ENCODE results near the gene ATP6V0A1. TPM values are rescaled to one million over a fixed set of nuclear protein-coding genes. Genes with fewer than 3 reads are reported as not detected.
A peak's percentile ranks its signal among the peaks of the same experiment; 100 is the strongest.

Gene ATP6V0A1
- total RNA-seq = 330 TPM

DNA sequence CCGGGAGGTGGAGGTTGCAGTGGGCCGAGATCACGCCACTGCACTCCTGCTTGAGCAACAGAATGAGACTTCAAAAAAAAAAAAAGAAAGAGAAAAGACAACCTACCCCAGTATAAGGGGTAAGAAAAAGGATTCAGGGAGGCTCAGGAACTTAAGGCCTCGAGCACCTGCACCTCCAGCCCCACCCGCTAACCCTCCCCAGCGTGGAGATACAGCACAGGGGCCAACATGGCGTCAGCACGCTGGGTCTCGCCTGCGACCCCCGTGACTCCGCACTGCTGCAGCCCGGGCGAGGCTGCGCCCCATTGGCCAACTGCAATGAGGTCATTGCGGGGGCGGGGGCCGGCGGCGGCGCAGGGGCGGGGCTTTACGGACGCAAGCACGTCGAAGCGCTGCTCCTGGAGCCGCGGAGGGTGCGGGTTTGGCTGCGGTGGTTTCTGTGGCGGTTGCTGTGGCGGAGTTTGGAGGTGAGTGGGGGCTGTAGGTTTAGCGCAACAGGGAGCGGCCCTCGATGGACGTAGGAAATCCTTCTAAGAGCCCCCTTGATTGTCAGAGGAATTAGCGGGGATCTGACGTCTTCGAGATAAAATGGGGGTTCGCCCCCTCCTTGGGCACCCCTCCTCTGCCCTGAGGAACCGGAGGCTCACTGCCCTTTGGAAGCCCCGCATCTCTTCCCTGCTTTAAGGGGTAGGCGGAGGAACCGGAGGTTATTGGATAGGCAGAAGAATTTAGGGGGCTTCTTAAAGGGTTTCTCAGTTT is at the start of gene ATP6V0A1:
TSS of gene ATP6V0A1 (plus strand) at position 382 of the 759 bp plus-strand sequence. CDS start 2,017 bp downstream, outside the sequence.

DNA sequence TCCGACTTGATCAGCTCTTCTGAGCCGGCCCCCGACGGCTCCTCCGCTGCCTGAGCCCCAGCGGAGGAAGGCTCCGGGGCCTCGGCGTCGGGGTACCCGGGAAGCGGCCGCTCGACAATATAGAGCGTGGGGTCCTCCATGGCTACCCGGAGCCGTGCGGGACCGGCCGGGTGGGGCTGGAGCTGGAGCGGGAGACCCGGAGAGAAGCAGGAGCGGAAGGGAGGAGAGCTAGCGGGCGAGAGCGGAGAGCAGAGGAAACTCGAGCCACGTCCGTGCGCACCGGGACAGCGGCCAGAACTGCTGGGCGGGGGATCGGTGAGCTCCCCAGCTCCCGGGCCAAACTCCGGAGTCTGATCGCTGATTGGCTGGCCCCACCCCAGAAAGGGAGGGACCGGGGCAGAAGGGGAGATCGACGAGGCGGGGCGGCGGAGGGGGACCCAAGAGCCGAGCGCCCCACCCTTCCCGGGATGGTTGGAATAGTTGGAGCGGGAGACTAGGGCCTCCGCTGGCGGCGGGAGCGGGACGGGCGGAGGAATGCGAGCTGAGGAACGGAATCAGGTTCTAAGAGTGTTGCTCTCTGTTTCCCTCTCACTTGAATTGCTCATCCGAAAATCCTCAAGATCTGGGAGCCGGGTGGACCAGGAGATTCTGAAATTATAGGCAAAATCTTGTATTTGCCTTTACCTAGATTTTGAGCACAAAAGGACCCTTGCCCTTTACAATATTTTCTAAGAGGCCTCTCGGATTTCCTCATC is 35.5 kb upstream of the ATP6V0A1 start, which contains the start of gene CAVIN1:
TSS of gene CAVIN1 (minus strand) at position 299 of the 755 bp plus-strand sequence. CDS start at position 140, 159 bp downstream.

DNA sequence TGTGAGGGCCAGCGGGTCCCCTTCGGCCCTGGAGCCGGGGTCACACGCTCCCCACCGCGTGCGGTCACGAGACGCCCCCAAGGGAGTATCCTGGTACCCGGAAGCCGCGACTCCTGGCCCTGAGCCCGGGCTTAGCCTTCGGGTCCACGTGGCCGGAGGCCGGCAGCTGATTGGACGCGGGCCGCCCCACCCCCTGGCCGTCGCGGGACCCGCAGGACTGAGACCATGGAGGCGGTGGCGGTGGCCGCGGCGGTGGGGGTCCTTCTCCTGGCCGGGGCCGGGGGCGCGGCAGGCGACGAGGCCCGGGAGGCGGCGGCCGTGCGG is 77.3 kb downstream of the ATP6V0A1 start, which contains the start of gene NAGLU:
TSS of gene NAGLU (plus strand) at position 194 of the 324 bp plus-strand sequence. CDS start at position 226, 32 bp downstream.

DNA sequence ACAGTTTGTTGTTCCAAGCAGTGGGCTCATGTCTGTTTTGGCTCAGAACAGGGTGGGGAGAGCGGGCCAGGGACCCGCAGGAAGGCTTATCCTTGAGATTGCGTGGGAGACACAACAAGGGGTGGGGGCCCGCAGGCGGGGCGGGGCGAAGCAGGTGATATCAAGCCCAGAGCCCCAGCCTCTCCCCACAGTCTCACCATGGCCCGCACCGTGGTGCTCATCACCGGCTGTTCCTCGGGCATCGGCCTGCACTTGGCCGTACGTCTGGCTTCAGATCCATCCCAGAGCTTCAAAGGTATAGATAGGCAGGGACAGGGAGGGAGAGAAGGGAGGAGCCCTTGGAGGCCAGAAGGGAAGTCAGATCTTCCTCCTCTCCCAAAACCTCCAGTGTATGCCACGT is 94.1 kb downstream of the ATP6V0A1 start, which contains the start of gene HSD17B1:
TSS of gene HSD17B1 (plus strand) at position 188 of the 400 bp plus-strand sequence. CDS start at position 199, 11 bp downstream.

DNA sequence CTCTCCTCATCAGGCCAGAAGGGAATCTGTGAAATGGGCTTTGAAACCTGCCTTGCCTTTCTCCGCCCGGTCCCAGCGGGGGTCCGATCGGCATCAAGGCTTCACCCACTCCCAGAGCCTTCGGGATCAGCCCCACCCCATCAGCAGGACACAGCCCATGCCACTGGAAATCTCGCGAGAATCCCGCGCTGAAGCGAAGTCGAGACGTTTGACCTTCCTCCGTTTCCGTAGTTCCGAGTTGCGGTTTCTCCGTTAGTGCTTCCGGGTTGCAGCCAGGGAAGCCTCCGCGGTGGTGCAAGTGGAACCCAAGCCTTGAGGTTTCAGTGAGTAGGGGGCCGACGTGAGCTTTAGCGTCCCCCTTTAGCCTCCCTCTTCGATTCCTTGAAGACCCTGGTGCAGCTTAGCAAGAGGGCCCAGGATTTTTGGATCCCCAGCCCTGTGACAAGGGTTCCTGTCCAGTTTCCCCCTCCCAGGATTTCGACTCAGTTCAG is 103.3 kb downstream of the ATP6V0A1 start, which contains the start of gene COASY:
TSS of gene COASY (plus strand) at position 252 of the 491 bp plus-strand sequence. CDS start 475 bp downstream, outside the sequence.

DNA sequence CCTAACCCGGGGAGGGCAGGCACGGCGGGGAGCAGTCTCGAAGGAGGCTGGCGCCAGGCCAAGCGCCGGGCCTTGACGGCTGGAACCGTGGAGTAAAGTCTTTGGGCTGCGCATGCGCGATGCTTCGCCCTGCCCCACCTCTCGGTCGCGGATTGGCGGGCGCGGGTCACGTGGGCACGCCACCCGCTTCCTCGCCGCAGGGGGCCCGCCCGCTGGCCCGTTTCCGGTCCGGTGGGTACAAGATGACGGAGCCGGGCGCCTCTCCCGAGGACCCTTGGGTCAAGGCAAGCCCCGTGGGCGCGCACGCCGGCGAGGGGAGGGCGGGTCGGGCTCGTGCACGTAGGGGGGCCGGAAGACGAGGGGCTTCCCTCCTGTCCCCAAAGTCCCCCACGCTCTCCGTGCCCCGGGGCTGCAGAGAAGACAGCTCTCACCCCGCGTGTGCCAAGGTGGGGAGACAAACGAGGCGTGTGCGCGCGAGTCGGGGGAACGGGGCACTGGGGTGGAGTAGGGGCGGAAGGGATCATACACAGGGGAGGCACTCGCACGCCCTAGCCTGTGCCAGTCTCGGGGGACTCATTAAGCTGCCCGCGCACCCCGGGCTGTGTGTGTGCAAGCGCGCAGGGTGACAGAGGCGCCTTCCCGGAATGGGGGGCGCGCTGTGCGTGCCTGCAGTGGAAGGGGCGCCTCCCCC is 108.3 kb downstream of the ATP6V0A1 start, which contains the start of gene MLX:
TSS of gene MLX (plus strand) at position 218 of the 691 bp plus-strand sequence. CDS start at position 243, 25 bp downstream.

Small RNA genes within 50 kb of the gene (small RNA-seq; reads per million reads assigned to genes)
- gene MIR548AT (ENCODE audit: low replicate concordance) = 0.55 reads per million, percentile 50 among the genes with 10 or more reads in this experiment
- not detected for gene RNU7-97P (ENCODE audit: low replicate concordance)

Other genes with a start within 250 kb of the ATP6V0A1 start
- gene STAT5B, start 182.5 kb upstream of the ATP6V0A1 start, total RNA-seq = 38.5 TPM
- gene STAT5A, start 170.4 kb upstream of the ATP6V0A1 start, total RNA-seq = 0.94 TPM
- gene STAT3, start 70.4 kb upstream of the ATP6V0A1 start, total RNA-seq = 43.2 TPM
- 4.1 TPM for gene CAVIN1, start 35.6 kb upstream of the ATP6V0A1 start, total RNA-seq
- 14.7 TPM for gene NAGLU, start 77.4 kb downstream of the ATP6V0A1 start, total RNA-seq
- gene HSD17B1, start 94.0 kb downstream of the ATP6V0A1 start, total RNA-seq = 1.6 TPM
- gene COASY, start 103.3 kb downstream of the ATP6V0A1 start, total RNA-seq = 5.9 TPM
- 35.7 TPM for gene MLX, start 108.2 kb downstream of the ATP6V0A1 start, total RNA-seq
- 6.9 TPM for gene PSMC3IP, start 118.9 kb downstream of the ATP6V0A1 start, total RNA-seq
- gene RETREG3, start 150.5 kb downstream of the ATP6V0A1 start, total RNA-seq = 49.8 TPM
- 18.2 TPM for gene TUBG1, start 150.8 kb downstream of the ATP6V0A1 start, total RNA-seq
- gene TUBG2, start 200.4 kb downstream of the ATP6V0A1 start, total RNA-seq = 26.3 TPM
- 4.4 TPM for gene PLEKHH3, start 218.1 kb downstream of the ATP6V0A1 start, total RNA-seq
- 0.94 TPM for gene CCR10, start 223.0 kb downstream of the ATP6V0A1 start, total RNA-seq
- 12.5 TPM for gene CNTNAP1, start 223.7 kb downstream of the ATP6V0A1 start, total RNA-seq